ENCODE measurements around the gene CBLN1. TPM values are rescaled to one million over a fixed set of nuclear protein-coding genes. Genes with fewer than 3 reads are reported as not detected.

CBLN1 gene
- total and polyA plus RNA-seq, 9 of the 15 experiments (the other 6 are each of a cell fraction or from before 2014, with no cell fraction given) = not detected

GRCh38 chr16:49278944-49279725 is 2.5 kb downstream of the CBLN1 start:
- H4K20me1 ChIP-seq (replicated peaks; ENCODE audit: control insufficient read depth, insufficient read depth, low read length) = no peaks in the 10 kb centered on the region
- DNase-seq (ENCODE audit: extremely low read depth in 1 of 4, low spot score in 3 of 4) (no peak), FAIRE-seq (no peak), ATAC-seq (no peak)
- no peaks in the 10 kb centered on the region for H3K9me1 ChIP-seq (ENCODE audit: control insufficient read depth, insufficient read depth, low read length)
- no TSS peak for BruUV-seq (replicated peaks)
- intact Hi-C loops (cut with micrococcal nuclease) (no loop called here), in situ Hi-C loops (cut with MboI) (no loop called here)
- ChIA-PET CTCF (ENCODE audit: low intra/inter-chr PET ratio) (no interaction called here), POLR2A (interaction anchor here (0.7 kb wide), 1 partner anchor 464 kb away, joined by 3 read pairs; no protein-coding TSS in a partner anchor)
- H3K36me3 ChIP-seq (ENCODE audit: control insufficient read depth, insufficient read depth, low read length) = no peaks in the 10 kb centered on the region
- no peak overlapping the region for H2AFZ ChIP-seq (ENCODE audit: low read depth, low read length)
- no peaks in the 10 kb centered on the region for H3K9me3 ChIP-seq (replicated peaks; ENCODE audit: control insufficient read depth, insufficient read depth, low read depth, low read length)
- peaks cover 24 to 65% of the 10 kb centered on the region in 2 experiments for H3K27me3 ChIP-seq (ENCODE audit: control insufficient read depth in 2 of 2, insufficient read depth in 2 of 2, low read length in 2 of 2)
- H3K4me1 ChIP-seq (replicated peaks in 1 of 2; ENCODE audit: control insufficient read depth in 2 of 2, insufficient read depth in 2 of 2, low read length in 2 of 2) = peaks cover 0 to 17% of the 10 kb centered on the region in 2 experiments; a peak in 3 of 5 replicates
- no peak overlapping the region for H3K9ac ChIP-seq (ENCODE audit: insufficient read depth in 1 of 2, low read depth in 2 of 2, low read length in 2 of 2)
- 7% methylated on average over 22 of the region's 29 CpGs for WGBS (ENCODE audit: insufficient coverage, low coverage, missing lambda C conversion rate)
- H3K79me2 ChIP-seq (ENCODE audit: control insufficient read depth, insufficient read depth, low read length) = no peaks in the 10 kb centered on the region
- no peak overlapping the region for H3K4me2 ChIP-seq (ENCODE audit: insufficient read depth, low read length)
- no peak overlapping the region for H3K4me3 ChIP-seq
- no peak overlapping the region for H3K27ac ChIP-seq (ENCODE audit: extremely low read depth, low read depth, low read length)
- no peak for TF ChIP-seq ELF2 (CRISPR knock-in tag; IDR thresholded peaks at IDR 0.05)
- no peak for TF ChIP-seq SPI1 (IDR thresholded peaks at IDR 0.05; ENCODE audit: borderline replicate concordance, low read depth, low read length)
- no peak for TF ChIP-seq MEIS2 (IDR thresholded peaks at IDR 0.05; ENCODE audit: partially characterized antibody)

GRCh38 chr16:49278567-49278827 is 3.1 kb downstream of the CBLN1 start:
- Histone ChIP-seq H3K27me3 (ENCODE audit: control insufficient read depth in 2 of 2, insufficient read depth in 2 of 2, low read length in 2 of 2) (peaks cover 24 to 70% of the 10 kb centered on the region in 2 experiments), H2AFZ (ENCODE audit: low read depth, low read length) (no peak overlapping the region), H3K79me2 (ENCODE audit: control insufficient read depth, insufficient read depth, low read length) (no peaks in the 10 kb centered on the region), H3K27ac (ENCODE audit: extremely low read depth, low read depth, low read length) (no peak overlapping the region), H3K9me1 (ENCODE audit: control insufficient read depth, insufficient read depth, low read length) (no peaks in the 10 kb centered on the region), H3K9me3 (replicated peaks; ENCODE audit: control insufficient read depth, insufficient read depth, low read depth, low read length) (no peaks in the 10 kb centered on the region), H3K4me2 (ENCODE audit: insufficient read depth, low read length) (no peak overlapping the region), H3K9ac (ENCODE audit: insufficient read depth in 1 of 2, low read depth in 2 of 2, low read length in 2 of 2) (no peak overlapping the region), H4K20me1 (replicated peaks; ENCODE audit: control insufficient read depth, insufficient read depth, low read length) (no peaks in the 10 kb centered on the region), H3K36me3 (ENCODE audit: control insufficient read depth, insufficient read depth, low read length) (no peaks in the 10 kb centered on the region), H3K4me1 (replicated peaks in 1 of 2; ENCODE audit: control insufficient read depth in 2 of 2, insufficient read depth in 2 of 2, low read length in 2 of 2) (peaks cover 0 to 17% of the 10 kb centered on the region in 2 experiments; a peak in 3 of 5 replicates), H3K4me3 (no peak overlapping the region)
- CTCF ChIA-PET (ENCODE audit: low intra/inter-chr PET ratio) = no interaction called here
- ATAC-seq (no peak), DNase-seq (ENCODE audit: extremely low read depth in 1 of 4, low spot score in 3 of 4) (no peak), FAIRE-seq (no peak)
- no TSS peak for BruUV-seq (replicated peaks)
- intact Hi-C loops (cut with micrococcal nuclease) = no loop called here
- 7% methylated on average over 11 of the region's 11 CpGs for WGBS (ENCODE audit: insufficient coverage, low coverage, missing lambda C conversion rate)
- in situ Hi-C loops (cut with MboI) = no loop called here
- POLR2A ChIA-PET = interaction anchor here (0.7 kb wide), 1 partner anchor 465 kb away, joined by 3 read pairs; no protein-coding TSS in a partner anchor
- TF ChIP-seq ZNF778 (CRISPR knock-in tag; IDR thresholded peaks at IDR 0.05) (no peak), ZNF134 (CRISPR knock-in tag; conservative IDR thresholded peaks at IDR 0.05) (no peak), RBM39 (optimal IDR thresholded peaks at IDR 0.05; ENCODE audit: low read depth, low read length) (no peak), ZNF57 (CRISPR knock-in tag; IDR thresholded peaks at IDR 0.05) (no peak), SRSF7 (optimal IDR thresholded peaks at IDR 0.05; ENCODE audit: low read depth, low read length) (no peak), MYBL2 (IDR thresholded peaks at IDR 0.05; ENCODE audit: low read depth) (no peak), MYBL2 (CRISPR knock-in tag; IDR thresholded peaks at IDR 0.05; ENCODE audit: borderline replicate concordance) (no peak), PREB (CRISPR knock-in tag; IDR thresholded peaks at IDR 0.05) (no peak), LEF1 (IDR thresholded peaks at IDR 0.05) (no peak), MCM7 (IDR thresholded peaks at IDR 0.05) (no peak), ZBED1 (IDR thresholded peaks at IDR 0.05) (no peak), CBX1 (IDR thresholded peaks at IDR 0.05; ENCODE audit: low read depth) (no peak)
